Panc1 (cell line): ENCODE results near the gene FTO. TPM values are rescaled to one million over a fixed set of nuclear protein-coding genes. Genes with fewer than 3 reads are reported as not detected.

ENCODE experiments used
- ATAC-seq: fragments of 200-7000 bp; cut with Tn5 transposase; 2 replicates; pipeline ENCODE4 v1.9.1; 2020; ENCODE audit warnings: mild to moderate bottlenecking, moderate library complexity
- BruUV-seq: library from RNA; stranded (reverse); fragments of 400-500 nt; replicated peaks from 2 replicates; lab custom pipeline; 2021; lab: Mats Ljungman, UMichigan
- CTCF ChIA-PET: fragments of 300-600 bp; sonication (Branson Sonifier 250); formaldehyde crosslinking; loops from one replicate; lab custom pipeline; 2022; ENCODE audit warnings: antibody characterized with exemption; lab: Charles Lee
- POLR2A ChIA-PET: fragments of 300-600 bp; sonication (Branson Sonifier 250); formaldehyde crosslinking; loops from one replicate; lab custom pipeline; 2022; ENCODE audit warnings: antibody characterized with exemption; lab: Charles Lee
- DNase-seq: peaks from one replicate; pipeline ENCODE4 v3.0.0-alpha.2; 2010; ENCODE audit warnings: low read depth, low spot score
- H3K27ac ChIP-seq: 2 replicates; pipeline ENCODE4 v1.5.1; 2011; ENCODE audit warnings: mild to moderate bottlenecking, low read length, inconsistent platforms
- H3K27me3 ChIP-seq: fragments of 200-500 bp; sonication (Bioruptor generic); 2 replicates; pipeline ENCODE4 v1.6.0; 2014; ENCODE audit warnings: low read length, inconsistent platforms; ENCODE audit not compliant: control insufficient read depth, insufficient read depth
- H3K36me3 ChIP-seq: fragments of 200-500 bp; sonication (Bioruptor generic); 2 replicates; pipeline ENCODE4 v1.5.1; 2014; ENCODE audit warnings: inconsistent platforms, mild to moderate bottlenecking, low read length, moderate library complexity; ENCODE audit not compliant: control insufficient read depth, insufficient read depth
- H3K4me1 ChIP-seq: 2 replicates; pipeline ENCODE4 v1.5.1; 2011; ENCODE audit warnings: inconsistent platforms, mild to moderate bottlenecking, low read length, moderate library complexity; ENCODE audit not compliant: control insufficient read depth, insufficient read depth
- H3K4me3 ChIP-seq, 2 experiments: 2 replicates each; pipeline ENCODE4 v1.5.1; 2011 to 2012; ENCODE audit warnings: low read depth in 2 of 2, low read length in 2 of 2, mild to moderate bottlenecking in 2 of 2, inconsistent platforms in 1 of 2, moderate library complexity in 1 of 2
- H3K9me3 ChIP-seq: fragments of 200-500 bp; sonication (Bioruptor generic); 2 replicates; pipeline ENCODE4 v1.5.1; 2014; ENCODE audit warnings: low read depth, mild to moderate bottlenecking, inconsistent platforms, low read length, moderate library complexity; ENCODE audit not compliant: control insufficient read depth, insufficient read depth
- CTCF ChIP-seq: fragments of 450-650 bp; IDR thresholded peaks from 2 replicates; pipeline ENCODE4 v1.5.1; 2017; ENCODE audit warnings: mild to moderate bottlenecking
- POLR2AphosphoS5 ChIP-seq: IDR thresholded peaks from 2 replicates; pipeline ENCODE4 v1.6.1; 2012; ENCODE audit warnings: mild to moderate bottlenecking, low read depth, low read length, moderate library complexity
- SIN3A ChIP-seq: IDR thresholded peaks from 2 replicates; pipeline ENCODE4 v1.6.1; 2012; ENCODE audit warnings: low read depth, mild to moderate bottlenecking, low read length, moderate library complexity, borderline replicate concordance; ENCODE audit not compliant: insufficient read depth
- TCF7L2 ChIP-seq: IDR thresholded peaks from 2 replicates; pipeline ENCODE4 v1.6.1; 2011; ENCODE audit warnings: mild to moderate bottlenecking, low read depth, low read length, inconsistent platforms
- in situ Hi-C: cut with HindIII; loops from 2 replicates; pipeline ENCODE4 v1.10.0; 2016; ENCODE audit warnings: low sequenced_read_pairs, low pct_unique_long_range_greater_than_20kb
- intact Hi-C: fragments of 100-400 bp; cut with micrococcal nuclease; formaldehyde crosslinking; loops from one replicate; pipeline ENCODE4 v1.10.0; 2022; ENCODE audit not compliant: unreplicated experiment
- total RNA-seq: library from RNA; stranded (reverse); gene quantifications from one replicate; pipeline ENCODE4 v1.2.1, GENCODE V29; 2021; ENCODE audit not compliant: unreplicated experiment
- TF ChIP-seq, protein P1 (sequence below), 2 experiments: IDR thresholded peaks; 2 replicates each; pipeline ENCODE4 v1.6.1; 2011 to 2012; ENCODE audit warnings: low read depth in 2 of 2, control low read depth in 1 of 2, low read length in 1 of 2, mild to moderate bottlenecking in 1 of 2, moderate library complexity in 1 of 2; ENCODE audit not compliant: insufficient read depth in 1 of 2

FTO gene
- total RNA-seq, 1 experiment from 2014 or later, result 38.2 TPM

GRCh38 chr16:54185045-54185444 lies 481.1 kb downstream of the FTO start:
- TF ChIP-seq TCF7L2 (no peak), CTCF (no peak), POLR2AphosphoS5 (no peak)
- TF ChIP-seq, protein P1, sequence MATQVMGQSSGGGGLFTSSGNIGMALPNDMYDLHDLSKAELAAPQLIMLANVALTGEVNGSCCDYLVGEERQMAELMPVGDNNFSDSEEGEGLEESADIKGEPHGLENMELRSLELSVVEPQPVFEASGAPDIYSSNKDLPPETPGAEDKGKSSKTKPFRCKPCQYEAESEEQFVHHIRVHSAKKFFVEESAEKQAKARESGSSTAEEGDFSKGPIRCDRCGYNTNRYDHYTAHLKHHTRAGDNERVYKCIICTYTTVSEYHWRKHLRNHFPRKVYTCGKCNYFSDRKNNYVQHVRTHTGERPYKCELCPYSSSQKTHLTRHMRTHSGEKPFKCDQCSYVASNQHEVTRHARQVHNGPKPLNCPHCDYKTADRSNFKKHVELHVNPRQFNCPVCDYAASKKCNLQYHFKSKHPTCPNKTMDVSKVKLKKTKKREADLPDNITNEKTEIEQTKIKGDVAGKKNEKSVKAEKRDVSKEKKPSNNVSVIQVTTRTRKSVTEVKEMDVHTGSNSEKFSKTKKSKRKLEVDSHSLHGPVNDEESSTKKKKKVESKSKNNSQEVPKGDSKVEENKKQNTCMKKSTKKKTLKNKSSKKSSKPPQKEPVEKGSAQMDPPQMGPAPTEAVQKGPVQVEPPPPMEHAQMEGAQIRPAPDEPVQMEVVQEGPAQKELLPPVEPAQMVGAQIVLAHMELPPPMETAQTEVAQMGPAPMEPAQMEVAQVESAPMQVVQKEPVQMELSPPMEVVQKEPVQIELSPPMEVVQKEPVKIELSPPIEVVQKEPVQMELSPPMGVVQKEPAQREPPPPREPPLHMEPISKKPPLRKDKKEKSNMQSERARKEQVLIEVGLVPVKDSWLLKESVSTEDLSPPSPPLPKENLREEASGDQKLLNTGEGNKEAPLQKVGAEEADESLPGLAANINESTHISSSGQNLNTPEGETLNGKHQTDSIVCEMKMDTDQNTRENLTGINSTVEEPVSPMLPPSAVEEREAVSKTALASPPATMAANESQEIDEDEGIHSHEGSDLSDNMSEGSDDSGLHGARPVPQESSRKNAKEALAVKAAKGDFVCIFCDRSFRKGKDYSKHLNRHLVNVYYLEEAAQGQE (IDR thresholded peaks at IDR 0.05; ENCODE audit: insufficient read depth in 1 of 2, low read depth in 2 of 2, low read length in 1 of 2), result no peak
- intact Hi-C loops, result no loop called here
- no peak for ATAC-seq
- ChIA-PET POLR2A (no interaction called here), CTCF (no interaction called here)
- no peak for DNase-seq
- no TSS peak for BruUV-seq
- no peak overlapping the region for H3K4me3 ChIP-seq
- H3K36me3 ChIP-seq, result no peaks in the 10 kb centered on the region
- no peaks in the 10 kb centered on the region for H3K27me3 ChIP-seq
- no peaks in the 10 kb centered on the region for H3K4me1 ChIP-seq
- H3K27ac ChIP-seq, result no peak overlapping the region
- H3K9me3 ChIP-seq, result no peaks in the 10 kb centered on the region
- in situ Hi-C loops, result no loop called here

DNA sequence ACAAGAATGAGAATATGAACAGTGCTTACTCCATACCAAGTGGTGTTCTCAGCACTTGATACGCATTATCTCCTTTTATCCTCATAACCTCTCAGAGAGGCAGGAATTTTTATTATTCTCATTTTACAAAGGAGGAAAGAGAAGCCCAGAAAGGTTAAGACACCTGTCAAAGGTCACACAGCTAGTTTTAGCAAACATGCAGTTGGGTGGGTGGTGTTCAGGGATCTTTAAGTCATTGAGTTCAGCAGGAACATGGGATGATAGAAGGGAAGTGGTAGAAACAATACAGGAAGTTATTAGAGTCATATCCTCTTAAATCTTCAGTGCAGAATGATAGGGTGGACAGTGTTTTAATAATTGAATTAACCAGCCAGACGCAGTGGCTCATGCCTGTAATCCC lies 487.2 kb downstream of the FTO start:
- intact Hi-C loops, result loop anchor here (5.0 kb wide), 1 partner anchor 269 kb away; no protein-coding TSS in a partner anchor
- no peak for ATAC-seq
- no peak overlapping the region for H3K4me3 ChIP-seq
- POLR2A ChIA-PET, result no interaction called here
- no peak overlapping the region for H3K27ac ChIP-seq
- no peaks in the 10 kb centered on the region for H3K9me3 ChIP-seq
- BruUV-seq, result no TSS peak
- TF ChIP-seq SIN3A (no peak), POLR2AphosphoS5 (no peak), TCF7L2 (no peak), CTCF (no peak)
- TF ChIP-seq, protein P1 (IDR thresholded peaks at IDR 0.05; ENCODE audit: insufficient read depth in 1 of 2, low read depth in 2 of 2, low read length in 1 of 2), result no peak
- in situ Hi-C loops, result no loop called here
- no peaks in the 10 kb centered on the region for H3K4me1 ChIP-seq
- no peaks in the 10 kb centered on the region for H3K36me3 ChIP-seq
- H3K27me3 ChIP-seq, result no peaks in the 10 kb centered on the region
- CTCF ChIA-PET, result no interaction called here
- no peak for DNase-seq
